ENCODE results near the gene FPR3.

The FPR3 gene

DNA sequence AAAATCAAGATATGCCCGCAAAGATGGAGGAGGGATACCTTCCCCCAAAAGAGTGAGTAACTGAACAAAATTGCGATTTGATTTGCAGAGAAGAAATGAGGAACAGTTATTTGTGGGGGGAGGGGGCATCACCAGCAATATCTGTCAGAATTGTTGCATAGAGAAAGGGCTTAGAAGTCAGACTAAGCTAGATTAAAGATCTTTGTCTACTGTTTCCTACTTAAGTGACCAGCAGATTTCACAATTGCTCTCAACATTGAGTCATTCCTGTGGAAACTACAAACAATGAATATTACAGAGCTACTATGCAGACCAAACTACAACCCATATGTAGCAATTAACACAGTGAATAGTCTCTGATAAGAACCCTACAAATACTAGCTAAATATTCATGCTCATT lies 27.4 kb downstream of the FPR3 start:
- peak; percentile 73; the same call in 1 of the 2 replicates for TF ChIP-seq SPI1 (IDR thresholded peaks at IDR 0.05; ENCODE audit: borderline replicate concordance, low read depth)
- no peak for TF ChIP-seq REST (IDR thresholded peaks at IDR 0.05; ENCODE audit: insufficient replicate concordance, low read depth)
- TF ChIP-seq, protein P1, sequence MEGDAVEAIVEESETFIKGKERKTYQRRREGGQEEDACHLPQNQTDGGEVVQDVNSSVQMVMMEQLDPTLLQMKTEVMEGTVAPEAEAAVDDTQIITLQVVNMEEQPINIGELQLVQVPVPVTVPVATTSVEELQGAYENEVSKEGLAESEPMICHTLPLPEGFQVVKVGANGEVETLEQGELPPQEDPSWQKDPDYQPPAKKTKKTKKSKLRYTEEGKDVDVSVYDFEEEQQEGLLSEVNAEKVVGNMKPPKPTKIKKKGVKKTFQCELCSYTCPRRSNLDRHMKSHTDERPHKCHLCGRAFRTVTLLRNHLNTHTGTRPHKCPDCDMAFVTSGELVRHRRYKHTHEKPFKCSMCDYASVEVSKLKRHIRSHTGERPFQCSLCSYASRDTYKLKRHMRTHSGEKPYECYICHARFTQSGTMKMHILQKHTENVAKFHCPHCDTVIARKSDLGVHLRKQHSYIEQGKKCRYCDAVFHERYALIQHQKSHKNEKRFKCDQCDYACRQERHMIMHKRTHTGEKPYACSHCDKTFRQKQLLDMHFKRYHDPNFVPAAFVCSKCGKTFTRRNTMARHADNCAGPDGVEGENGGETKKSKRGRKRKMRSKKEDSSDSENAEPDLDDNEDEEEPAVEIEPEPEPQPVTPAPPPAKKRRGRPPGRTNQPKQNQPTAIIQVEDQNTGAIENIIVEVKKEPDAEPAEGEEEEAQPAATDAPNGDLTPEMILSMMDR (IDR thresholded peaks at IDR 0.05; ENCODE audit: insufficient read depth, low read length) = no peak
- no peak for TF ChIP-seq GABPA (IDR thresholded peaks at IDR 0.05; ENCODE audit: low read depth)
- Histone ChIP-seq H3K27me3 (ENCODE audit: insufficient read depth, poor library complexity, severe bottlenecking) (no peaks in the 10 kb centered on the region), H3K4me3 (replicated peaks; ENCODE audit: insufficient read depth, low read length) (no peak overlapping the region), H3K27ac (replicated peaks) (peak overlapping the region; percentile 70)
- DNase-seq (ENCODE audit: low read depth in 1 of 2, low spot score in 1 of 2) = peak; percentile 88 to 89

- H3K4me3 ChIP-seq (replicated peaks; ENCODE audit: insufficient read depth, low read length) = no peak overlapping the region
- H3K27ac ChIP-seq (replicated peaks) = peak overlapping the region; percentile 70
- H3K27me3 ChIP-seq (ENCODE audit: insufficient read depth, poor library complexity, severe bottlenecking) = no peaks in the 10 kb centered on the region
- TF ChIP-seq, protein P1 (IDR thresholded peaks at IDR 0.05; ENCODE audit: insufficient read depth, low read length) = no peak
- no peak for TF ChIP-seq GABPA (IDR thresholded peaks at IDR 0.05; ENCODE audit: low read depth)
- DNase-seq (ENCODE audit: low read depth in 1 of 2, low spot score in 1 of 2) = no peak
These were observed 28.0 kb downstream of the FPR3 start for GRCh38 chr19:51822946-51823345.

- Histone ChIP-seq H3K27me3 (ENCODE audit: insufficient read depth, poor library complexity, severe bottlenecking) (no peaks in the 10 kb centered on the region), H3K27ac (replicated peaks) (peak overlapping the region; percentile 61), H3K4me3 (replicated peaks; ENCODE audit: insufficient read depth, low read length) (no peak overlapping the region)
- no peak for TF ChIP-seq REST (IDR thresholded peaks at IDR 0.05; ENCODE audit: insufficient replicate concordance, low read depth)
- TF ChIP-seq, protein P1 (IDR thresholded peaks at IDR 0.05; ENCODE audit: insufficient read depth, low read length) = no peak
- no peak for TF ChIP-seq POLR2AphosphoS5 (IDR thresholded peaks at IDR 0.05; ENCODE audit: low read depth)
- no peak for TF ChIP-seq GABPA (IDR thresholded peaks at IDR 0.05; ENCODE audit: low read depth)
- TF ChIP-seq SPI1 (IDR thresholded peaks at IDR 0.05; ENCODE audit: borderline replicate concordance, low read depth) = no peak
- DNase-seq (ENCODE audit: low read depth in 1 of 2, low spot score in 1 of 2) = peak; percentile 36 to 69
These were observed 29.5 kb downstream of the FPR3 start for GRCh38 chr19:51824281-51825005.

DNA sequence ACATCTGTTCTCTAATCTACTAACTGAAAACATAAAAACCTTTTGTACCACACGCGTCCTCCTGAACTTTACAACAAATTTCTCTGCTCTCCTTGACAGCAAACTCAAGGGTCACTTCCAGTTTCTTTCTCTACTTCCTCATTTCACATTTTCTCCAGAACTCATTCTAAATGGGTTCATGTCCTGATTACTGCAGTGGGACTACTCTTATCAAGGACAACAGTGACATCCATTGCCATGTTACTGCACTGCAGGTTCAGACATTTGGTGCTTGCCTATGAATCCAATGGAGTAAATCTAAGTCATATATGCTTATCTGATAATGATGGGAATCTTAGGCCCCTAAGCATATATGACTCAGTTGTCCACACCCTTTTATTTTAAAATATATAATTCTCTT lies 35.3 kb downstream of the FPR3 start:
- TF ChIP-seq POLR2AphosphoS5 (IDR thresholded peaks at IDR 0.05; ENCODE audit: low read depth) (no peak), GABPA (IDR thresholded peaks at IDR 0.05; ENCODE audit: low read depth) (no peak), SPI1 (IDR thresholded peaks at IDR 0.05; ENCODE audit: borderline replicate concordance, low read depth) (peak; percentile 77), REST (IDR thresholded peaks at IDR 0.05; ENCODE audit: insufficient replicate concordance, low read depth) (no peak)
- TF ChIP-seq, protein P1 (IDR thresholded peaks at IDR 0.05; ENCODE audit: insufficient read depth, low read length) = peak; percentile 62

More for the DNA sequence above, 35.3 kb downstream of the FPR3 start:
- Histone ChIP-seq H3K27me3 (ENCODE audit: insufficient read depth, poor library complexity, severe bottlenecking) (no peaks in the 10 kb centered on the region), H3K27ac (replicated peaks) (peak overlapping the region; percentile 40), H3K4me3 (replicated peaks; ENCODE audit: insufficient read depth, low read length) (no peak overlapping the region)
- DNase-seq (ENCODE audit: low read depth in 1 of 2, low spot score in 1 of 2) = peak; percentile 70 to 72
